Gastrocnemius medialis (tissue), 4 donors: ENCODE results near the gene SLC35D3.

Experiments
- POLR2A ChIP-seq, 2 donors: fragments of 450-650 bp; IDR thresholded peaks; one replicate each; pipeline ENCODE4 v1.6.1; 2017; ENCODE audit warnings: antibody characterized with exemption in 2 of 2, mild to moderate bottlenecking in 2 of 2, moderate library complexity in 2 of 2
- TF ChIP-seq, protein P1 (sequence below), 5 experiments: fragments of 450-650 bp in 3 of 5; fragments of 200-600 bp in 2 of 5; sonication (generic) in 2 of 5; IDR thresholded peaks in 4 of 5; conservative IDR thresholded peaks in 1 of 5; 1 replicate in 4 of 5; 2 replicates in 1 of 5; pipeline ENCODE4 v1.5.1; 2016 to 2019; ENCODE audit warnings: antibody characterized with exemption in 5 of 5, mild to moderate bottlenecking in 3 of 5, moderate library complexity in 3 of 5

- TF ChIP-seq, protein P1, sequence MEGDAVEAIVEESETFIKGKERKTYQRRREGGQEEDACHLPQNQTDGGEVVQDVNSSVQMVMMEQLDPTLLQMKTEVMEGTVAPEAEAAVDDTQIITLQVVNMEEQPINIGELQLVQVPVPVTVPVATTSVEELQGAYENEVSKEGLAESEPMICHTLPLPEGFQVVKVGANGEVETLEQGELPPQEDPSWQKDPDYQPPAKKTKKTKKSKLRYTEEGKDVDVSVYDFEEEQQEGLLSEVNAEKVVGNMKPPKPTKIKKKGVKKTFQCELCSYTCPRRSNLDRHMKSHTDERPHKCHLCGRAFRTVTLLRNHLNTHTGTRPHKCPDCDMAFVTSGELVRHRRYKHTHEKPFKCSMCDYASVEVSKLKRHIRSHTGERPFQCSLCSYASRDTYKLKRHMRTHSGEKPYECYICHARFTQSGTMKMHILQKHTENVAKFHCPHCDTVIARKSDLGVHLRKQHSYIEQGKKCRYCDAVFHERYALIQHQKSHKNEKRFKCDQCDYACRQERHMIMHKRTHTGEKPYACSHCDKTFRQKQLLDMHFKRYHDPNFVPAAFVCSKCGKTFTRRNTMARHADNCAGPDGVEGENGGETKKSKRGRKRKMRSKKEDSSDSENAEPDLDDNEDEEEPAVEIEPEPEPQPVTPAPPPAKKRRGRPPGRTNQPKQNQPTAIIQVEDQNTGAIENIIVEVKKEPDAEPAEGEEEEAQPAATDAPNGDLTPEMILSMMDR (IDR thresholded peaks at IDR 0.05 in 4 of 5, conservative IDR thresholded peaks at IDR 0.05 in 1 of 5), result no peak
- TF ChIP-seq POLR2A (IDR thresholded peaks at IDR 0.05), result no peak
These were observed 25.0 kb upstream of the SLC35D3 start for GRCh38 chr6:136897071-136897470.
